Uterus (tissue), 4 donors: ENCODE data around the gene MICB. TPM values are rescaled to one million over a fixed set of nuclear protein-coding genes. Genes with fewer than 3 reads are reported as not detected.
A peak's percentile ranks its signal among the peaks of the same experiment; 100 is the strongest.
"Not testable (repeated sequence)": the region's sequence is repeated elsewhere in the genome, so short reads cannot be mapped to it uniquely, and the experiment has no call there.

Experiments used
- DNase-seq, 2 donors: peaks; one replicate each; pipeline ENCODE4 v3.0.0-alpha.2; 2019 to 2020
- H3K27ac ChIP-seq, 2 donors: fragments of 200-600 bp; sonication (generic); 1 replicate in 1 of 2; 2 replicates in 1 of 2; pipeline ENCODE4 v1.5.1; 2016 to 2018
- H3K27me3 ChIP-seq, 2 donors: fragments of 200-600 bp; sonication (generic); one replicate each; pipeline ENCODE4 v1.5.1; 2018 to 2019; ENCODE audit warnings: control low read depth in 1 of 2
- H3K36me3 ChIP-seq, 2 donors: fragments of 200-600 bp; sonication (generic); one replicate each; pipeline ENCODE4 v1.5.1; 2019; ENCODE audit warnings: control low read depth in 1 of 2
- H3K4me1 ChIP-seq, 2 donors: fragments of 200-600 bp; sonication (generic); one replicate each; pipeline ENCODE4 v1.5.1; 2018 to 2019; ENCODE audit warnings: control low read depth in 1 of 2
- H3K4me3 ChIP-seq, 2 donors: fragments of 200-600 bp; sonication (generic); 1 replicate in 1 of 2; 2 replicates in 1 of 2; pipeline ENCODE4 v1.5.1; 2018 to 2019; ENCODE audit warnings: mild to moderate bottlenecking in 1 of 2
- H3K9me3 ChIP-seq, 2 donors: fragments of 200-600 bp; sonication (generic); one replicate each; pipeline ENCODE4 v1.5.1; 2019; ENCODE audit warnings: control low read depth in 1 of 2
- POLR2A ChIP-seq, 2 donors: fragments of 450-650 bp; IDR thresholded peaks; one replicate each; pipeline ENCODE4 v1.6.1; 2016; ENCODE audit warnings: antibody characterized with exemption in 2 of 2, mild to moderate bottlenecking in 1 of 2, moderate library complexity in 1 of 2
- intact Hi-C: fragments of 100-400 bp; cut with DNase I; formaldehyde crosslinking; loops from one replicate; pipeline ENCODE4 v1.15.1; 2023; ENCODE audit warnings: low total_unique reads
- total RNA-seq, 4 donors: library from RNA; depleted of rRNA in 3 of 4; stranded (reverse); fragments of >200 nt in 3 of 4; gene quantifications; one replicate each; pipeline versions ENCODE4 v1.1.0 to v1.2.4, GENCODE V29; 2014 to 2023
- TF ChIP-seq, protein P1 (sequence below), 4 experiments: fragments of 200-600 bp in 2 of 4; fragments of 450-650 bp in 2 of 4; sonication (generic) in 2 of 4; IDR thresholded peaks; one replicate each; pipeline ENCODE4 v1.5.1; 2016 to 2019; ENCODE audit warnings: antibody characterized with exemption in 4 of 4, mild to moderate bottlenecking in 2 of 4, moderate library complexity in 1 of 4
- donor health status: DM: yes; HTN: yes; CAD: no.

MICB gene
- 1 to 10 TPM; 1.9 to 4.8 (median 2.9) TPM for total RNA-seq

DNA sequence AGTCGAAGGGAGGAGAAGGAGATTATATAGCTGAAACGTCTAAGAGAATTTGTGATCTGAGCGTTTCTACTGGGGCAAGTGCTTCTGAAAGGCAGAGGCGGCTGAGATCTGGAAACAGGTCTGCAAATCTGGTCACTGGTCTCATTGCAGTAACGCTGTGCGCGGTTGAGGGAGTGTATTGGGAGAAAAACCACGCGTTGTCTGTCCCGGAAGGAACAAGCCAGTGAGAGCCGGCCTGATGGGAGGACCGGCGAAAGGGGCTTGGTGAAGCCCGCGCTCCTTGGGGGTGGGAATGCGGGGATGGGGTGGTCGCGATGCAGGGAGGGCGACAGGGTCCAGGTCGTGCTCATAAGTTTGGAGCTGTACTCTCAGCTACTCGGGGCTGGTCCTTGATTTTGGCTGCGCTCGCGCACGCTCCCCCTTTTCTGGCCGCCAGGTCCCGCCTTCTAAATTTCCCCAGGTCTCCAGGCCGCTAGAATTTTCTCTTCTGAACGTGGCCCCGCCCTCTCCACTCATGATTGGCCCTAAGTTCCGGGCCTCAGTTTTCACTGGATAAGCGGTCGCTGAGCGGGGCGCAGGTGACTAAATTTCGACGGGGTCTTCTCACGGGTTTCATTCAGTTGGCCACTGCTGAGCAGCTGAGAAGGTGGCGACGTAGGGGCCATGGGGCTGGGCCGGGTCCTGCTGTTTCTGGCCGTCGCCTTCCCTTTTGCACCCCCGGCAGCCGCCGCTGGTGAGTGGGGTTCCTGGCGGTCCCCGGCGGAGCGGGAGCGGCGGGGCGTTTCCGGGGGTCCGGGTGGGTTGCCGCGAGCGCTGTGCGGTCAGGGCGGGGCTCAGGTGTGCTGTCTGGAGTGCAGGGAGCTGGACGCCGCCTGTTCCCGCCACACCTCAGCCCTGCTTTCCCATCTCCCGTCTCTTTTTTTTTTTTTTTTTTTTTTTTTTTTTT is at the start of gene MICB:
Gene MICB, plus strand, starts transcription at position 615 of the 946 bp plus-strand sequence. Its CDS starts 49 bp downstream, at position 664.
- TF ChIP-seq POLR2A (IDR thresholded peaks at IDR 0.05), result peak; percentile 41 to 82
- TF ChIP-seq, protein P1, sequence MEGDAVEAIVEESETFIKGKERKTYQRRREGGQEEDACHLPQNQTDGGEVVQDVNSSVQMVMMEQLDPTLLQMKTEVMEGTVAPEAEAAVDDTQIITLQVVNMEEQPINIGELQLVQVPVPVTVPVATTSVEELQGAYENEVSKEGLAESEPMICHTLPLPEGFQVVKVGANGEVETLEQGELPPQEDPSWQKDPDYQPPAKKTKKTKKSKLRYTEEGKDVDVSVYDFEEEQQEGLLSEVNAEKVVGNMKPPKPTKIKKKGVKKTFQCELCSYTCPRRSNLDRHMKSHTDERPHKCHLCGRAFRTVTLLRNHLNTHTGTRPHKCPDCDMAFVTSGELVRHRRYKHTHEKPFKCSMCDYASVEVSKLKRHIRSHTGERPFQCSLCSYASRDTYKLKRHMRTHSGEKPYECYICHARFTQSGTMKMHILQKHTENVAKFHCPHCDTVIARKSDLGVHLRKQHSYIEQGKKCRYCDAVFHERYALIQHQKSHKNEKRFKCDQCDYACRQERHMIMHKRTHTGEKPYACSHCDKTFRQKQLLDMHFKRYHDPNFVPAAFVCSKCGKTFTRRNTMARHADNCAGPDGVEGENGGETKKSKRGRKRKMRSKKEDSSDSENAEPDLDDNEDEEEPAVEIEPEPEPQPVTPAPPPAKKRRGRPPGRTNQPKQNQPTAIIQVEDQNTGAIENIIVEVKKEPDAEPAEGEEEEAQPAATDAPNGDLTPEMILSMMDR (IDR thresholded peaks at IDR 0.05), result peak in 2 of 4 experiments; percentile 11 to 14
- intact Hi-C loops, result no loop called here
- Histone ChIP-seq H3K27ac (peak within 1 kb of the TSS; percentile 59 to 74), H3K27me3 (no peaks in the 10 kb centered on the region), H3K4me3 (peak within 1 kb of the TSS; percentile 42 to 45), H3K9me3 (no peaks in the 10 kb centered on the region), H3K36me3 (no peaks in the 10 kb centered on the region), H3K4me1 (peaks cover 0 to 3% of the 10 kb centered on the region in 2 donors)
- DNase-seq, result peak; percentile 59 to 74

DNA sequence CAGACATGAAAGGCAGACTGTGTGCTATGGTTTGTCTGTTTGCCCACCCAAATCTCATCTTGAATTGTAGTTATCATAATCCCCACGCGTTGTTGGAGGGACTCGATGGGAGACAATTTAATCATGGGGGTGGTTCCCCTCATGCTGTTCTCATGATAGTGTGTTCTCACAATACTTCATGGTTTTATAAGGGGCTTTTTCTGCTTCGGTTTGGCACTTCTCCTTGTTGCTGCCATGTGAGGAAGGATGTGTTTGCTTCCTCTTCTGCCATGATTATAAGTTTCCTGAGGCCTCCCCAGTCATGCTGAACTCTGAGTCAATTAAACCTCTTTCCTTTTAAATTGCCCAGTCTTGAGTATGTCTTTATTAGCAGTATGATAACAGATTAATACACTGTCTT is 47.2 kb upstream of the MICB start:
- no peak for TF ChIP-seq POLR2A (IDR thresholded peaks at IDR 0.05)
- TF ChIP-seq, protein P1 (IDR thresholded peaks at IDR 0.05), result no peak
- no peaks in the 10 kb centered on the region for H3K27me3 ChIP-seq

DNA sequence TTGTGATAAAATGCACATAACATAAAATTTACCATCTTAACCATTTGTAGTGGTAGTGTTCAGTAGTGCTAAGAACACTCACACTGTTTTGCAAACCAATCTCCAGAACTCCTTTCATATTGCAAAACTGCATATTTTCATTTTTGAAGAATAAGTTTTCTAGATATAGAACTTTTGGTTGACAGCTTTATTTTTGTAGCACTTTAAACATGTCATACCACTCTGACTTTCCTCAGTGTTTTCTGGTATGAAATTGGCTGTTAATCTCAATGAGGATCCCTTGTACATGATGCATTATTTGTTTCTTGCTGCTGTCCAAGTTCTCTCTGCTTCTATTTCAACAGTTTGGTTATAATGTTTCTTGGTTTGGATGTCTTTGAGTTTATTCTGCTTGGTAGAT is 45.1 kb upstream of the MICB start:
- no peak for DNase-seq
- no peak overlapping the region for H3K4me3 ChIP-seq
- no peaks in the 10 kb centered on the region for H3K9me3 ChIP-seq
- no peak overlapping the region for H3K27ac ChIP-seq
- no peaks in the 10 kb centered on the region for H3K27me3 ChIP-seq
- no peaks in the 10 kb centered on the region for H3K4me1 ChIP-seq
- intact Hi-C loops, result no loop called here
- H3K36me3 ChIP-seq, result no peaks in the 10 kb centered on the region
- no peak for TF ChIP-seq POLR2A (IDR thresholded peaks at IDR 0.05)
- TF ChIP-seq, protein P1 (IDR thresholded peaks at IDR 0.05), result no peak

More for the DNA sequence above, 47.2 kb upstream of the MICB start:
- no peaks in the 10 kb centered on the region for H3K9me3 ChIP-seq
- H3K4me1 ChIP-seq, result no peaks in the 10 kb centered on the region
- H3K27ac ChIP-seq, result no peak overlapping the region
- intact Hi-C loops, result no loop called here
- DNase-seq, result no peak
- H3K36me3 ChIP-seq, result no peaks in the 10 kb centered on the region
- H3K4me3 ChIP-seq, result no peak overlapping the region

DNA sequence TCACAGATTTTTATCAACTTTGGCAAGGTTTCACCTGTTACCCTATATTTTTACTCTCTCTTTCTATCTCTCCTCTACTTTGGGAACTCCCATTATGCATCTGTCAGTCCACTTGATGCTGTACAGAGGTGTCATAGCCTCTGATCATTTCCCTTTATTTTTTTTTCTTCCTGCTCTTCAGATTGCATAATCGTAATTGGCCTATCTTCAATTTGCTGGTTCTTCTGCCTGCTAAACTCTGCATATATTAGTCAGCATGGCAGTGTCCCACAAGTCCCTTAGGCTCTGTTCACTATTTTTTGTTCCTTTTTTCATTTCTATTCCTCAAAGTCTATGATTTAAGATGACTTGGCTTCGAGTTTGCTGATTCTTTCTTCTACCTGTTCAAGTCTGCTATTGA is 44.7 kb upstream of the MICB start:
- no peaks in the 10 kb centered on the region for H3K36me3 ChIP-seq
- no peak for TF ChIP-seq POLR2A (IDR thresholded peaks at IDR 0.05)
- TF ChIP-seq, protein P1 (IDR thresholded peaks at IDR 0.05), result no peak
- H3K27ac ChIP-seq, result no peak overlapping the region
- no peaks in the 10 kb centered on the region for H3K4me1 ChIP-seq
- intact Hi-C loops, result no loop called here
- H3K9me3 ChIP-seq, result no peaks in the 10 kb centered on the region
- no peak for DNase-seq
- H3K4me3 ChIP-seq, result no peak overlapping the region
- H3K27me3 ChIP-seq, result no peaks in the 10 kb centered on the region

DNA sequence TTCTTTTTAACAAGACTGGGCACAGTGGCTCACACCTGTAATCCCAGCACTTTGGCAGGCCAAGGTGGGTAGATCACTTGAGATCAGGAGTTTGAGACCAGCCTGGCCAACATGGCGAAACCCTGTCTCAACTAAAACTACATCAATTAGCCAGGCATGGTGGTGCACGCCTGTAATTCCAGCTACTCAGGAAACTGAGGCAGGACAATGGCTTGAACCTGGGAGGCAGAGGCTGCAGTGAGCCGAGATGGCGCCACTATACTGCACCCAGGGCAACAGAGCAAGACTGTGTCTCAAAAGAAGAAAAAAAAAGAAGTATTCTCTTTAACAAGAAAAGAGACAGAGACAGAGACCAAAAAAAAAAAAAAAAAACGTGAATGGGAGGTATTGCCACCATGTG is 38.1 kb upstream of the MICB start:
- H3K4me3 ChIP-seq, H3K4me1 ChIP-seq, H3K27ac ChIP-seq, H3K27me3 ChIP-seq, intact Hi-C loops, H3K36me3 ChIP-seq, DNase-seq, H3K9me3 ChIP-seq: not testable (repeated sequence)
